Vagina (tissue), 2 donors: ENCODE measurements around the gene PTPN6. TPM values are rescaled to one million over a fixed set of nuclear protein-coding genes. Genes with fewer than 3 reads are reported as not detected.
A peak's percentile ranks its signal among the peaks of the same experiment; 100 is the strongest.

Experiments used
- DNase-seq, 2 donors: peaks; one replicate each; pipeline ENCODE4 v3.0.0-alpha.2; 2017; ENCODE audit errors: extremely low spot score in 2 of 2
- H3K27ac ChIP-seq: fragments of 200-600 bp; sonication (generic); one replicate; pipeline ENCODE4 v1.5.1; 2019
- H3K27me3 ChIP-seq: fragments of 200-600 bp; sonication (generic); one replicate; pipeline ENCODE4 v1.5.1; 2019
- H3K36me3 ChIP-seq, 2 donors: fragments of 200-600 bp; sonication (generic); one replicate each; pipeline ENCODE4 v1.5.1; 2017 to 2019
- H3K4me1 ChIP-seq: fragments of 200-600 bp; sonication (generic); one replicate; pipeline ENCODE4 v1.5.1; 2019
- H3K4me3 ChIP-seq, 2 donors: fragments of 200-600 bp; sonication (generic); 1 replicate in 1 of 2; 2 replicates in 1 of 2; pipeline ENCODE4 v1.5.1; 2016 to 2019
- H3K9me3 ChIP-seq: fragments of 200-600 bp; sonication (generic); one replicate; pipeline ENCODE4 v1.5.1; 2019
- POLR2A ChIP-seq, 2 donors: fragments of 450-650 bp; IDR thresholded peaks; one replicate each; pipeline ENCODE4 v1.6.1; 2017; ENCODE audit warnings: antibody characterized with exemption in 2 of 2, mild to moderate bottlenecking in 2 of 2, moderate library complexity in 2 of 2
- POLR2AphosphoS5 ChIP-seq, 2 donors: sonication (generic); formaldehyde crosslinking; IDR thresholded peaks; one replicate each; pipeline ENCODE4 v1.9.0; 2017; ENCODE audit warnings: antibody characterized with exemption in 2 of 2, mild to moderate bottlenecking in 2 of 2, low read depth in 1 of 2; ENCODE audit not compliant: insufficient read depth in 1 of 2
- intact Hi-C: fragments of 100-400 bp; cut with DNase I; formaldehyde crosslinking; loops from one replicate; pipeline ENCODE4 v1.15.1; 2023
- total RNA-seq: library from RNA; depleted of rRNA; stranded (reverse); fragments of >200 nt; gene quantifications from one replicate; pipeline ENCODE4 v1.2.3, GENCODE V29; 2016
- TF ChIP-seq, protein P1 (sequence below), 3 experiments: fragments of 450-650 bp in 2 of 3; fragments of 200-600 bp in 1 of 3; sonication (generic) in 1 of 3; IDR thresholded peaks; one replicate each; pipeline ENCODE4 v1.5.1; 2017 to 2019; ENCODE audit warnings: antibody characterized with exemption in 3 of 3, mild to moderate bottlenecking in 2 of 3, moderate library complexity in 2 of 3

PTPN6 gene
- total RNA-seq, 1 donor from 2014 or later = 17.4 TPM

DNA sequence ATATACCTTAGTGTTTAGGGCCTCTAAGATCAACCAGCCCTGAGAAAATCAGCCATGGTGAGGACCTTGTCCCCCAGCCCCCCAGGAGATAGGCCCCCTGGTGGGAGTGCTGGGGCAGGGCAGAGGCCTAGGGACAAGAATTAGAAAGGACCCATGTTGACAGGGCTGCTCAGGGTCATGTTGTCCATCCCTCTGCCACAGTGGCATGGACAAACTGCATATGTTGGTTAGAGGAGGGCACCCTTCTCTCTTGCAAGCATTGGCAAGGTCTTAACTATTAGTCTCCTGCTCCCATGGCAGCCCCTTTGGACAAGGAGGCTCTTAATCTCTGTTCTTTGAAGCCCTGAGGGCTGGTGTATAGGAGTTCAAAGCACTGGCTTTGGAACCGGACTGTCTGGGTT, 755 bp upstream of the PTPN6 start:
- no peaks in the 10 kb centered on the region for H3K9me3 ChIP-seq
- no peak overlapping the region for H3K4me3 ChIP-seq
- no peak for DNase-seq
- TF ChIP-seq POLR2AphosphoS5 (IDR thresholded peaks at IDR 0.05; ENCODE audit: insufficient read depth in 1 of 2, low read depth in 1 of 2) = no peak
- TF ChIP-seq POLR2A (IDR thresholded peaks at IDR 0.05) = no peak
- TF ChIP-seq, protein P1, sequence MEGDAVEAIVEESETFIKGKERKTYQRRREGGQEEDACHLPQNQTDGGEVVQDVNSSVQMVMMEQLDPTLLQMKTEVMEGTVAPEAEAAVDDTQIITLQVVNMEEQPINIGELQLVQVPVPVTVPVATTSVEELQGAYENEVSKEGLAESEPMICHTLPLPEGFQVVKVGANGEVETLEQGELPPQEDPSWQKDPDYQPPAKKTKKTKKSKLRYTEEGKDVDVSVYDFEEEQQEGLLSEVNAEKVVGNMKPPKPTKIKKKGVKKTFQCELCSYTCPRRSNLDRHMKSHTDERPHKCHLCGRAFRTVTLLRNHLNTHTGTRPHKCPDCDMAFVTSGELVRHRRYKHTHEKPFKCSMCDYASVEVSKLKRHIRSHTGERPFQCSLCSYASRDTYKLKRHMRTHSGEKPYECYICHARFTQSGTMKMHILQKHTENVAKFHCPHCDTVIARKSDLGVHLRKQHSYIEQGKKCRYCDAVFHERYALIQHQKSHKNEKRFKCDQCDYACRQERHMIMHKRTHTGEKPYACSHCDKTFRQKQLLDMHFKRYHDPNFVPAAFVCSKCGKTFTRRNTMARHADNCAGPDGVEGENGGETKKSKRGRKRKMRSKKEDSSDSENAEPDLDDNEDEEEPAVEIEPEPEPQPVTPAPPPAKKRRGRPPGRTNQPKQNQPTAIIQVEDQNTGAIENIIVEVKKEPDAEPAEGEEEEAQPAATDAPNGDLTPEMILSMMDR (IDR thresholded peaks at IDR 0.05) = no peak
- H3K27ac ChIP-seq = no peak overlapping the region
- intact Hi-C loops = no loop called here
- no peaks in the 10 kb centered on the region for H3K36me3 ChIP-seq
- peaks cover 23% of the 10 kb centered on the region for H3K4me1 ChIP-seq
- no peaks in the 10 kb centered on the region for H3K27me3 ChIP-seq

DNA sequence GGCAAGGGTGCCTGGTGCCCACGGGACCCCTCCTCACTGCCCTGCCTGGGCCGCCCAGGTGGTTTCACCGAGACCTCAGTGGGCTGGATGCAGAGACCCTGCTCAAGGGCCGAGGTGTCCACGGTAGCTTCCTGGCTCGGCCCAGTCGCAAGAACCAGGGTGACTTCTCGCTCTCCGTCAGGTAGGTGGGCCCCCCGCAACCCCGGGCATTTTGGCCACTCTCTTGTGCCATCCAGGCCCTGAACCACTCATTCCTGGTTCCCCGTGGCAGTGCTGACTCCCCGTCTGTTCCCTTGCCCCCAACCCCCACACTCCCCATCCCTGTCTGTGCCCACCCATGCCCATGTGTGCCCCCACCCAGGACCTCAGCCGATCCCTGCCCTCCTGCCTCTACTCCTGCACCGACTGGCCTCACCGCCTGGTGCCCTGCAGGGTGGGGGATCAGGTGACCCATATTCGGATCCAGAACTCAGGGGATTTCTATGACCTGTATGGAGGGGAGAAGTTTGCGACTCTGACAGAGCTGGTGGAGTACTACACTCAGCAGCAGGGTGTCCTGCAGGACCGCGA, 480 bp downstream of the PTPN6 start:
- H3K4me1 ChIP-seq = peaks cover 11% of the 10 kb centered on the region
- peak overlapping the region; percentile 30 for H3K27ac ChIP-seq

DNA sequence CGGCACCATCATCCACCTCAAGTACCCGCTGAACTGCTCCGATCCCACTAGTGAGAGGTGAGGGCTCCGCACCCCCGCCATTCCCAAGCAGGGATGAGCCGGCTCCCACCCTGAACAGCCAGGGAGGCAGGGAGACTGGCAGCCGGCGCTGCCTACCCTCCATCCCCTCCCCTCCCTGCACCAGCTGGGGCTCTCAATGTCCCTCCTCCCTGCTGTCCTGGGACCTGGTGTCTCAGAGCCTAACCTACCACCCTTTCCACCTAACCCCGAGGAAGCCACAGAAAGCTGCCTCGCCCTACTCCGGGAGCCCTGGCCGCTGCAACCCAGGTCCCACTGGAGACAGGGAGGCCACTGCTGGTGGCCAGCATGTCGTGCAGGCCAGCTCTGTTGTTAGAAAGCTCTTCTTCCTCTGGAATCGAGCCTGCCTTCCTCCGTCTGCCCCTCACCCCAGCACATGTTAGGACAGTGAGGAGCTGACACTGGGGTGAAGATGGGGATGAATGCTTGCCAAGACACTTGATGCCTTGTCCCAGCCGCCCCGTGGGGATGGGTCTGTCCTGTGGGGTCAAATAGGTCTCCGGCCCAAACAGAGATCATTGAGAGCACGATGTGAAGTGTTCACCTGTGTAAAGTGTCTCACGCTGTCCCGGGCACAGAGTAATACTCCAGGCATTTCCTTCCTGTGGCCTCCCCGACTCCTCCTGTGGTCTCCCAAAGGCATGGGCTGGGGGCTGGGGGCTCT, 1.1 kb downstream of the PTPN6 start:
- Histone ChIP-seq H3K27ac (peak overlapping the region; percentile 30), H3K36me3 (no peaks in the 10 kb centered on the region), H3K4me1 (peaks cover 9% of the 10 kb centered on the region), H3K4me3 (peak overlapping the region; percentile 26 to 37), H3K9me3 (no peaks in the 10 kb centered on the region), H3K27me3 (no peaks in the 10 kb centered on the region)
- DNase-seq = no peak
- intact Hi-C loops = no loop called here
- TF ChIP-seq, protein P1 (IDR thresholded peaks at IDR 0.05) = no peak
- TF ChIP-seq POLR2AphosphoS5 (IDR thresholded peaks at IDR 0.05; ENCODE audit: insufficient read depth in 1 of 2, low read depth in 1 of 2) (no peak), POLR2A (IDR thresholded peaks at IDR 0.05) (no peak)

More for the DNA sequence above, 480 bp downstream of the PTPN6 start:
- H3K36me3 ChIP-seq = no peaks in the 10 kb centered on the region
- H3K4me3 ChIP-seq = peak overlapping the region; percentile 26 to 37
- H3K27me3 ChIP-seq = no peaks in the 10 kb centered on the region
- DNase-seq = no peak
- H3K9me3 ChIP-seq = no peaks in the 10 kb centered on the region
- TF ChIP-seq POLR2A (IDR thresholded peaks at IDR 0.05) (no peak), POLR2AphosphoS5 (IDR thresholded peaks at IDR 0.05; ENCODE audit: insufficient read depth in 1 of 2, low read depth in 1 of 2) (no peak)
- TF ChIP-seq, protein P1 (IDR thresholded peaks at IDR 0.05) = no peak
- intact Hi-C loops = no loop called here

DNA sequence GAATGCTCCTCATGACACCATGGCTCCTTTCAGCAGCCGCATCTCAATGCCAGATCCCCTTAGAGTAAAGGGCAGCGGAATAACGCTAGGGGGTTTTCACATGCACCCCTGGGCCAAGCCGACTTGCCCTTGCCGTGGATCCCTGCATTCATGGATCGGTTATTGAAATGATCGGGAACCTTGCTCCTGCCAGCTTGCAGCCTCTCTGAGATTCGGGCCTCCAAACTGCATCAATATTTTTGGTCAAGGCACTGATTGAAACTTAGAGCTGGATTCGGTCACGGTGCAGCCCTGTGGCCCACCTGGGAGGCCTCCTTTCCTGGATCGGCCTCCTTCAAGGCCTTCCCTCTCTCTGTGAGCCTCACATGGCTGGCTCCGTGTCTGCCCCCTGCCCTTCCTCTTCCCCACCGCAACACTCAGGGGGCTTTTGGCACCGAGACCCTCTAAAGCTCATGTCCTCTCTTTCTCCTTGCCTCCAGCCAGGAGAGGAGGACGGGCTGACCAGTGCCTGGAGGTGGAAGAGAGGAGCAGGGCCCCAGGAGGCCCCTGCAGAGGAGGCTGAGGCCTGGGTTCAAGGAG, 1.8 kb downstream of the PTPN6 start:
- Histone ChIP-seq H3K4me1 (peaks cover 9% of the 10 kb centered on the region), H3K4me3 (peak overlapping the region; percentile 26 to 37), H3K9me3 (no peaks in the 10 kb centered on the region)

More for the DNA sequence above, 1.8 kb downstream of the PTPN6 start:
- TF ChIP-seq POLR2A (IDR thresholded peaks at IDR 0.05) = no peak
- no peak for TF ChIP-seq POLR2AphosphoS5 (IDR thresholded peaks at IDR 0.05; ENCODE audit: insufficient read depth in 1 of 2, low read depth in 1 of 2)
- TF ChIP-seq, protein P1 (IDR thresholded peaks at IDR 0.05) = no peak
- H3K27ac ChIP-seq = peak overlapping the region; percentile 30
- intact Hi-C loops = no loop called here
- no peaks in the 10 kb centered on the region for H3K27me3 ChIP-seq
- H3K36me3 ChIP-seq = no peaks in the 10 kb centered on the region
- DNase-seq = no peak
